Brain pericyte (primary cell): ENCODE data around the gene PARD6B.

ENCODE experiments used
- DNase-seq: peaks from one replicate; pipeline ENCODE4 v3.0.0-alpha.2; 2012; ENCODE audit warnings: low read depth, low spot score

Gene PARD6B

DNA sequence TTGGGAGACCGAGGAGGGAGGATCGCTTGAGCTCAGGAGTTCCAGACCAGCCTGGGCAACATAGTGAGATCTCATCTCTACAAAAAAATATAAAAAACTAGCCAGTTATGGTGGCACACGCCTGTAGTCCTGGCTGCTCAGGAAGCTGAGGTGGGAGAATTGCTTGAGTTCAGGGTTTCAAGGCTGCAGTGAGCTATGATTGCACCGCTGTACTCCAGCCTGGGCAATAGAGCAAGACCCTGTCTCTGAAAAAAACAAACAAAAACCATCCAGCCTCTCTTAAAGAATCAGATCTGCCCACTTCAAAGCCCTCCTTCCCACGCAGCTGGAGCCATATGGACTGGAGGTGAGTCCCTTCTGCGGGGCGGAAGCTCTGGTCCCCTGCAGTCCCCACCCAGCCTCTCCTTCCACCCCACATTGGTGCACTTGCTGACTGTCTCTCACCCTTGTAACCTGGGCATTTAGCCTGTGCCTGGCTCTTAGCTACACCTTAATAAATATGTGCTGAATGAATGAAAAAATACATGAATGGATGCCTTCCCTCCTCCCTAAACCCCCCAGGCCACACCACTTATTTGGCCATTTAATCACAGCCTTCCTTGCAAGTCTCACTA is 7.2 kb upstream of the PARD6B start:
- DNase-seq, result no peak

DNA sequence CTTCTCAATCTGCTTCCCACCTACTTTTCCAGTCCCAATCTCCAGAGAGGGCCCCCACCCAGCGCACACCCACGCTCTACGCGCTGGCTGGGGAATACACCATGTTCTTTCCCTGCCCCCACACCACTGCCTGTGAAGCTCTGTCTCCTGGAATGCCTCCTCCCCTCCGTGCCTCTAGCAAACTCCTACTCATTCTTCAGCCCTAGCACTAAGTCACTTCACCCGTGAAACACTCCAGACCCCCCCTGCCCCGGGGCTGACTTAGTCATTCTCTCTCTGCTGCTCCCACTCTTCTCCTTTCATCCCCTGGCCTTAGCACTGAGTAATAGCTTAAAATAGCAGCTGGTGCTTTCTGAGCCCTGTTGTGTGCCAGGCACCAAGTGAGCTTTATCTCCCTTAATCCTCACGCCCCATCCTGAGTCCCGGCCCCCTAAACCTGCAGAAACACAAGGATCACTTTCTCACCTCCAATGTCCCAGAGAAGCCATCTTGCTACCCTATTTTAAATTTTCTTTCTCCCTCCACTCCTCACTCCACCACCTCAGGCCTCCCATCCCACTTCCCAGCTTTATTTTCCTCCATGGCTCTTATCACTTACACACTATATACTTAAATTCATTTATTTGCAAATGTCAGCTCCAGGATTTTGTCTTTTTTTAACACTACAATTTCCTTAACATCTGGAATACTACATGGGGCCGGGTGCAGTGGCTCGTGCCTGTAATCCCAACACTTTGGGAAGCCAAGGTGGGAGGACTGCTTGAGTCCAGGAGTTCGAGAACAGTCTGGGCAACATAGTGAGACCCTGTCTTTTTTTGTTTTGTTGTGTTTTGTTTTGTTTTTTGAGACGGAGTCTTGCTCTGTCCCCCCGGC is 6.3 kb upstream of the PARD6B start:
- no peak for DNase-seq

DNA sequence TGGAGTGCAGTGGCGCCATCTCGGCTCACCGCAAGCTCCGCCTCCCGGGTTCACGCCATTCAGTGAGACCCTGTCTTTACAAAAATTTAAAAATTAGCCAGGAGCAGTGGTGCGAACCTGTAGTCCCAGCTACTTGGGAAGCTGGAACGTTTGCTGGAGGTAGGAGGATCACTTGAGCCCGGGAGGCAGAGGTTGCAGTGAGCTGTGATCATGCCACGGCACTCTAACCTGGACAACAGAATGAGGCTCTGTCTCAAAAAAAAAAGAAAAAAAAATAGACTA is 5.7 kb upstream of the PARD6B start:
- no peak for DNase-seq

DNA sequence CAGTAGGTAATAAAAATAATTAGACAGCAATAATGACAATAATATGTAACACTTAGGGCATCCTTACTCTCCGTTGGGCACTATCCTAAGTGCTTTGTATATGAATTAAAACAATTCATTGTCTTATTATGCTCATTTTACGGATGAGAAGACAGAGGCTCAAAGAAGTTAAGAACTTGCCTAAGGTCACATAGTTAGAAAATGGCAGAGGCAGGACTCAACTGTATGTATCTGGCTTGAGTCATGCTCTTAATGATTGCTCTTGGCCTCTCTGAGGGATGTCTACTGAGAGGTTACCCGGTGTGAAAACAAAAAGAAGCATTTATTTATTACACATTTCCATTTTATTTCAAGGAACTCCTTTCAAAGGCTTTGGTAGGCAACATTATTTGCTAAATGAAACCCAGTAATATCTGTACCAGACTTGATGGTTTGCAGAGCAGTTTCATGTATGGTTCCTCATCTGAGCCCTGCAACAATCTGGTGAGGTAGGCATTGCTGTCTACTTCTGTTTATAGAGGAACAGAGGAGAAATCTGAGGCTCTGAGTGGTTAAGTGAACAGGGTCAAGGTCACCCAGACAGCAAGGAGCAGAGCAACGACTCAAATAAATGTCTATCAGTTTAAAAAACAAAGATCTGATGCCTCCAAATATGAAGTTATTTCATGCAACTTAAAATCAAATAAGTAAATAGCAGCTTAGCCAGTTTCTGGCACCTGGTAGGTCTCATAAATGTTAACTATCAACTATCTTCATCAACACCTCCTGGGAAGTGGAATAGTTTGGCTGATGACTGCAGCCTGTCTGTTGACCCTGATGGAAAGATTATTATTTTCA is 4.2 kb upstream of the PARD6B start:
- no peak for DNase-seq

DNA sequence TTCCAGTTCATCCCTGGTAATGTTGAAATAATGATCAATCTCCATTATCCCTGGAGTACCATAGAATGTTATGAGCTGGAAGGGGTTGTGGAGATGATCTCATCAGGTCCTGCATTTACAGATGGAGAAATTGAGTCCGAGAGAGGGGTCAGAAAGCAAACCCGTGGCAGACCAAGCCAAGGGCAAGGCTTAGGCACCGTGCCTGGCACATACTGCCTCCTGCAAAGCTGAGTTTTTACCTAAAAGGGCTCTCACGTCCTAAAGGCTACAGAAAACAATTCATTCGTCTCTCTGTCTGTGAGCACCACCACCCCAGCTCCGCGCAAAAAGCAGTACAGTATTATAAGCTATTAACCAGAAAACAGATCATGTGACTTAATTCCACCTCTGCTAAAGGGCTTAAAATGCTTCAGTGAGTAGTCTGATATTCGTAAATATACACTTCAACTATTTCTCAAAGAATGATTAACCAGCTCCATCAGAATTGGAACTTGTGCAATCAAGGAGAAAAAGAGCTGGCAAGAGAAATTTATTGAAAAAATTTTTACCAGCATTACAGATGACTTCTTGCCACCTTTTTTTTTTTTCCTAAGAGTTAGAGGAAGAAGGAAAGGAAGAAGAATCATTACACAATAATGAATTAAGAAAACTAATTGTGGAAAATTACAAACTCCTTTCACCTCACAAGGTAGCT is 3.4 kb upstream of the PARD6B start:
- DNase-seq, result no peak

DNA sequence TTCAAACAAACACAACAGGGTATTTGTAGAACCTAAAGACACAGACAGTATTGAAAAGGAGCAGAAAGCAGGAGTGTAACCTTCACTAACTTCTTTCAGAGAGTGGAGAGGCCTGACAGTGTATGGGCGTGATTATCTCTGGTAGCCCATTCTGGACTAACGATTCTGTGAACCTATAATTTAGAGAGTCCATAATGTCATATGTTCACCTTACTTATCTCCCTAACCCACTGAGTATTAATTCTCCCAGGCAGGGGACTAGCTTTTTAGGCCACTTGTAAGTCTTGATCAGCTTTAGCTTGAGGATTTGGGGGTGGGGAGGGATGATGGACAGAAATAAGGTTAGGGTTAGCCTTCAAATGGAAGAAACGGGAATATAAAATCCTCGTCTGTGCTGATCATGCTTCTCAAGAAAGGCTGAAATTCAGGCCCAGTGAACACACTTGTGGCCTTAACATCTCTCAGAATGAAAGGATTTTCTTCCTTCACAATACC is 2.8 kb upstream of the PARD6B start:
- DNase-seq, result no peak

DNA sequence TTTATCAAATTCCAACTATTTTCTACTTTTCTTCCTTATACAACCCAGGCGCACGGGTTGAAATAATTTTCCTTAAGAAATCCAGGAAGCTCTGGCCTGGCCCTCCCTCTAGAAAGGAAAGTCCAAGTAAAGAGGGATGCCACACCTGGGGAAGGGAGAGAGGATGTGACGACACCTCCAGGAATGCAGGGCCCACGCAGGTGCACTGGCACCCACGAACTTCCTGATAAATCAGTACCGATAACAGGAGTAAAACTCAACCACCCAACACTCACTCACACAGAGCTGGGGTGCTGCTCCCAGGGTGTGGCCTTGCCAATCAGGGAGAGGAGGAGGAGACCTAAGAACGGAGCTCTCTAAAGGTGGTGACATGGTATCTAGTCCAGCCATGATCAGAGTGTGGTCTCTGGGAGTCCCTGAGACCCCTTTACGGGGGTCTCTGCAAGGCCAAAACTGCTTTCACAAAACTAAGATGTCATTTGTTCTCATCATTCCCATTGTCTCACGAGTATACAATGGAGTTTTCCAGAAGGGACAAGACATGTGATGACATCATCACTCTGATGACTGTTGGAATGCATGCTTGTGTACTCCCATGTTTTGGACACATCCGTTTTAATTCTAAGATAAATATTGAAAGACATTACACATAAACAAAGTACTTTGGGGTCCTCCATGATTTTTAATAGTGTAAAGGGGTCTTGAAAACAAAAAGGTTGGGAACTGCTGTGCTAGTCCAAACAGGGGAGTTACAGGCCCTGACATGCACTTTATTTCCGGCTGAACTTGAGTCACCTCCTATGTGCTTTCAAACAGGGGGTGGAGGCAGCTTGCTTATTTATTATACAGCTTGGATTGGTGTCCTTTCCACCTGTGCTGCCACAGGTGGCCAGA is 2.2 kb upstream of the PARD6B start:
- DNase-seq, result no peak

DNA sequence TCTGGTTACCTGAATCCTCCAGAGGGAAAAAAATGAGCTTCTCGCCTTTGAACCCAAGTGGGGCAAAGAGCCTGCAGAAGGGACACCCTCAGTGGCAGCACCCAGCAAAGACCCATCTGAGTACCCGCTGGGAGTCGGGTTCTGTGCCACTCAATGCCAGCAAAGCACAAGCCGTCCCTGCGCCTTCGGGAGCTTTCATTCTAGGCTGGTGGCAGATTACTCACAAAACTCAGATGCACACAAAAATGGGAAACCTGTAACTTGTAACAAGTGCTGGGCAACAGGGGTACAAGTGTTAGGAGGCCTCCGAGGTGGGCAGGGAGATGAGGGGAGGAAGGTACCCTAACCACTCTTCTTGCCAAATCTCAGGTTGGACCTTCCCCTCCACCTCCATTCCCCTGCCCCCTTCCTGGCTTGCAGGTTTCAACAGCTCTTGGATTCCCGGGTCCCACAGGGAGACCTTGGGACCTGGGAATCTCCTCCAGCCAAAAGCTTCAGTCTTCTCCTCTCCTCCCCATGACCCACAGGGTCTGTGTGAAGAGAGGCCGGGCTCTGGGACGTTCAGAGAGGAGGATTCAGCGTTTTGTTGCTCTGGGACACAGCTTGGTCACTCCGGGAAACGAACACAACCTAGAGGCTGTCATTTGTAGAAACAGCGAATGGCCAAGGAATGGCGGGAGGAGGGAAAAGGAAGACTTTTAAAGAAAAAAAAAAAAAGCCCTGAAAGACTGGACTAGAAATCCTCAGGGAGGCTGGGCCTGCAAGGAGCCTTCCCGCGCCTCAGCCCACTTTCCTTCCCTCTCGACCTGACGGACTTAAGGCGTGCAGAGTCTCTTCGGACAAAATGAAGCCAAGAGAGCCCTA is 1.2 kb upstream of the PARD6B start:
- DNase-seq, result no peak

DNA sequence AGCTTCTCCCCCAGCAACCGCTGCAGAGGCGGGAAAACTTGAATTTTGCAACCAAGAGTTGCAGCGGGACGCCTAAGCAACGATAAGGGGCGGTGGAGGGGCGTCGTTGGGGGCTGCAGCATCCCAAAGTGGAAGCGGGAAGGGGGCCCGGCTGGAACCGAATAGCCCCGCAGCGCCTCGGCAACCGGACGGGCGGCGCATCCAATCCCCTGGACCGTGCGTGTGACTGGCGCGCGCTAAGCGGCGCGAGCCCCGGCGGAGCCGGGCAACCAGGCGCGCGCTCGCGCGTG is 670 bp upstream of the PARD6B start:
- DNase-seq, result no peak

DNA sequence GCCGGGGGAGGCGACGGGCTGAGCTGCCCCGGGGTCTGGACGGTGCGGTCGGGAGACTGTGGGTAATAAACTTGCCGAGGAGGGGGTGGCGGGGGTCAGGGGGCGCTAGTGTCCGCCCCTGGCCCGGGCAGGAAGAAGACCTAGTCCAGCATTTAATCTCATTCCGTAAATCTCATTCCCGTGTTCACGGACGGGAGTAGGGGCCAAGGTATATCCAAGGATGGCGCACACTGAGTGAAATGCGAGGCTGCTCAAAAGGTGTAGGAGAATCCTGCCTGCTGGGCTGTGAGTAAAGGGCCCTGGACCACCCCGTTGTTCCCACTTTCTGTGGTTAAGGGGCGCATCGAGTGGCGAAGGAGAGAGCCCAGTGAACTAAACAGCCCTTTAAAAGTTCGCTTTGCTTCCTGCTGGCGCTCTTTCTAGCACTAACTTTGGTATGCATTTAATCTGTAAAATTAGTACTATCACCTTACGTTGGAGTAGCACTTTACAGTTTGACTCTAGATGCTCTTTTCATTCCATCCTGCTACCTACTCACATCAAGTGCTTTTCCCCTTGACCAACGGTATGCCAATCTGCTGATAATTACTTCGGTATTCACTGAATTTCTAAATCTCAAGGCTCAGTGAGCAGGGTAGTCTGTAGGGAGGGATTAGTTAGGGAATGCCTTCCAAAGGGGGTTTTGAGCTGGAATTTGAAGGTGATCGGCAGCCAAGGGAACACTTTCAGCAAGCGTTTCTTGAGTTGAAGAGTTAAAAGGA is 730 bp downstream of the PARD6B start:
- no peak for DNase-seq

DNA sequence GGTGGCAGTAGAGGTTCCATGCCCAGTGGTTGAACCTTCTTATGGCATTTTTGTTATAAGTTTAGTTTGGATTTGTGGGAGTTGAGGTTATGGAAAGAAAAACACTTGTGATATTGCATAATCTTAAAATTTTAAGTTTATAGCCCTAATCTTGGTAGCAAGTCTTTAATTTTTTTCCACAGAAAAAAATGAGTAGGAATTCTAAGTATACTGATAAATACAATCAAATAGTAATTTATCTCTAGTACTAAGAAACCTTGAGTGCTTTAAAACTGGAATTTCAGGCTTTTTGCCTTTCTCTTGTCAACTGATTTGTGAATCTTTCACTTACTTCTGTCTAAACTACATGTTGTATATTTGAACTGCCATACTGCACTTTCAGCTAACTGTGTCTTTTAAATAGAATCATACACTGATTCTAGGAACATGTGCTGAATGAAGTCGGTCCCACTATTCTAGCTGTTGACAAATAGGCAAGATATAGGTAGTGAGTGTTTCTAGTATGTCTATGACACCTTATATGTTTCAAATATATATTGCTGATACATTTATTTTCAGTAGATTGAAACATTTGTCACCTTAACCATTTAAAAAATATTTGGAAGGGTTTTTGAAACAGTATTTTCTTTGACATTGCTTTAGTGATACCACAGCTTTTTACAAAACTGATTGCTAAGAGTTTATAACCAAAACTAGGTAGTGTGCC is 2.4 kb downstream of the PARD6B start:
- DNase-seq, result no peak

DNA sequence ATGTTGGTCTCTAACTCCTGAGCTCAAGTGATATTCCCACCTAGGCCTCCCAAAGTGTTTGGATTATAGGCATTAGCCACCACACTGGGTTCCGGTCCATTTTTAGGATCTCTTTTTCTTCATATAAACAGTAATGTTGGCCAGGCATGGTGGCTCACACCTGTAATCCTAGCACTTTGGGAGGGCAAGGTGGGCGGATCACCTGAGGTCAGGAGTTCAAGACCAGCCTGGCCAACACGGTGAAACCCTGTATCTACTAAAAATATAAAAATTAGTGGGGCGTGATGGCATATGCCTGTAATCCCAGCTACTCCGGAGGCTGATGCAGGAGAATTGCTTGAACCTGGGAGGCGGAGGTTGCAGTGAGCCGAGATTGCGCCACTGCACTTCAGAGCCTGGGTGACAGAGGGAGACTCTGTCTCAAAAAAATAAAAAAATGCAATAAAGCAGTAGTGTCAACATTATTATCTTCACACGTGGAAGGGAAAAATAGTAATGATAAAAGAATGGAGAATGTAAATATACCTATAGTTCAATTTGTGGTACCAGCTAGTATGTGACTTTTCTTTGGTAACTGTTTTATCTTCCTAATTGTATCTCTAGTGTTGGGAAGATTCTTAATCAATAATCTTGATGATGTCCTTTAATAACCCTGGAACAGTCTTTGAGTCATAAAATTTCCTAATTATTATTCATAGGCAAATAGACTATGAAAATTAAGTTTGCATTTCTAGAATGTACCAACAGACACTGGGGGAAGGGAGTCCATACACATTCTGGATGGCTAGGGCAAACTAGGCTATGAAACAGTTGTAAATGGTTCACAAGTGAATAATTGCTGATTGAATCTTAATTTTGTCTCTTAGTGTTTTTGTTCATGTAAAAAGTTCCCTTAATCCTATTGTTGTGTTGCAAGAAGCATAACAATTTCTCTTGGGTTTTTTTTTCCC is 3.6 kb downstream of the PARD6B start:
- DNase-seq, result no peak

DNA sequence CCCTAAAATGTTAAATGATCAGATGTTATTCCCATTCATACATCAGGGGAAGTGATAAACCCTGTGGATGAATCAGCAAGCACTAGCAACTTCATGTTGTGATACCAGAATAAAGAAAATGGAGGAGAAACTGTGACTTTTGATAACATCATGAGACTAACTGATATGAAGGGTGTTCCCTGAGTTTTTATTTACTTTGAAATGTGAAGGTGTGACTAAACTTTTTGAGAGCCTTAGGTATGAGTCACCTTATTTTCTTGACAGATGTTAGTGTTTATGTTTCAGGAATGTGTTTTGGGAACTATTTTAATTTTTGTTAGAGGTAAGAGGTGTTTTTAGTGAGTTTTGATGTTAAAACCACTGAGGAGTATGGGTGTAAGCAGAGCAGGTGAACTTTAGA is 4.4 kb downstream of the PARD6B start:
- no peak for DNase-seq

DNA sequence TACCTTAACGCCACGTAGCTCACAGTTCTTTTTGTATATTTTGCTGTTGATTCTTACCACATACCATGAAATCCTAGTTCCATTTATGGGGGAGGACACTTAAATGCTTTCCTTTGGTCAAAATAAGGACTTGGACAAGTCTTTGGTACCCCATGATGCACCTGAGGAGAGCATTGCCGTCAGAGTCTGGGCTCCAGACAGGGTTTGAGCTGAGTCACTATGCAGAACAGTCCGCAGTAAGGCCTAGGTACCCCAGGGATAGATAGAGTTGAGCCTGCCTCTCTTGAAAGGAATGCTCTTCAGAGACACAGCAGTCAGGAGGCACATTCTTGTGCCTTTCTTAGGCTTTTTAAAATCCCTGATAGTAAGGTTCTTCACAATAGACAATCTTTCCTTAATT is 6.0 kb downstream of the PARD6B start:
- no peak for DNase-seq

DNA sequence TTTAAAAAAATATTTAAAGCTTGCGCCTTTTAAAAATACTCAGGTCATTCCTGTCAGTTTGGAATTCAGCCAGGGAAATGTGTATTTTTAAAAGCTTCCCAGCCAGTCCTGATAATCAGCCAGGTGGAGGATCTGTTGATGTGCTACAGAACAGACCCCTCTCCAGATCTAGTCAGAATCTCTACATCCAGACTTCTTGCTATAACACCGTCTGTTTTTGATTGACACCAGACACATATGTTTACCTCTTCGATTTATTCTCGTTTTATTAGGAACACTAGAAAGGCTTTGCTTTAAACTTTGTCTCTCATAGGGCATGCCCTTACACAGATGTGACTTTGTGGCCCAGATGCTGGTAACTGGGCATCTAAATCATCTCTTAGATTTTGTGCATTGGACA is 11.7 kb downstream of the PARD6B start:
- DNase-seq, result no peak

DNA sequence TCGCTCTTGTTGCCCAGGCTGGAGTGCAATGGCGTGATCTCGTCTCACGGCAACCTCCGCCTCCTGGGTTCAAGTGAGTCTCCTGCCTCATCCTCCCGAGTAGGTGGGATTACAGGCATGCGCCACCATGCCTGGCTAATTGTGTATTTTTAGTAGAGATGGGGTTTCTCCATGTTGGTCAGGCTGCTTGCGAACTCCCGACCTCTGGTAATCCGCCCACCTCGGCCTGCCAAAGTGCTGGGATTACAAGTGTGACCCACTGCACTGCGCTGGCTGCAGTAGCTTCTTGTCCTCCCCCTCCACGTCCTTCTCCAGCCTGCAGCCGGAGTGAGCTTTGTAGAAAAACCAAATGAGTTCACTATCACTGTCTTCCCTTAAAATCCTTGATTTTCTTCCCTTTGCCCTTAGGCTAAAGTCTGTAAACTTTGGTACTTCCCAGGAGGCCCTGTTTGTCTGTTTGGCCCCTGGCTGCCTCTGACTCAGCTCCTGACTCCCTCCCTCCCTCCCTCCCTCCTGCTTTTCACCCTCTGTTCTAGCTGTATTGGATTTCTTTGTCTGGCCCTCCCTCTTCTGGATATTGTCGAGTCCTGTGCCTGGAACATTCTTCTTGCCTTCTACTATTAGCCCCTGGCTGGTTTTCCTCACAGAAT is 12.9 kb downstream of the PARD6B start:
- peak; percentile 48 for DNase-seq

DNA sequence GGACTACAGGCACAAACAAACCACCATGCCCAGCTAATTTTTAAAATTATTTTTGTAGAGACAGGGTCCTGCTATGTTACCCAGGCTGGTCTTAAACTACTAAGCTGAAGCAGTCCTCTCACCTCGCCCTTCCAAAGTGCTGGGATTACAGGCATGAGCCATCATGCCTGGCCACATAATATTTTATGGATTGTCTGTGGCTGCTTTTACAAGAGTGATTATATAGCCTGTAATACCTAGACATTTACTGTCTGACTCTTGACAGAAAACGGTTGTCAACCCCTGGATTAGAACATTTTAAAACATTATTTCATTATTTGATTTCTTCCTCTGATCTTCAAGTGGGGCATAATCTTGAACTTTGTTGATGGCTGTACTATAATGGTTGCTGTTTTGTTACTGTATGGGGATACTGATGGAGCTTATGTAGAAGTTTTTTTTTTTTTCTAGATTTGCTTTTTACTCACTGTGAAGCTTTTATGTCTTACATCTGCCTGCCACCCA is 14.3 kb downstream of the PARD6B start:
- DNase-seq, result no peak
